ENCODE measurements around the gene LAMB2. TPM values are rescaled to one million over a fixed set of nuclear protein-coding genes. Genes with fewer than 3 reads are reported as not detected.
A peak's percentile ranks its signal among the peaks of the same experiment; 100 is the strongest.

Gene LAMB2
- total RNA-seq, 4 donors from 2014 or later = 312 to 485 (median 356) TPM

- intact Hi-C loops (cut with DNase I; ENCODE audit: low total_unique reads) = no loop called here
- peak; percentile 95 to 99 for DNase-seq (ENCODE audit: low spot score in 2 of 2)
- WGBS, 2 donors = 2% methylated on average over 37 to 50 of the region's 50 CpGs
- H3K4me3 ChIP-seq (ENCODE audit: low read depth, poor library complexity, severe bottlenecking) = peak within 1 kb of the TSS; percentile 84
- TF ChIP-seq CTCF (IDR thresholded peaks at IDR 0.05) (no peak), POLR2A (IDR thresholded peaks at IDR 0.05) (no peak)
Measured at GRCh38 chr3:49104427-49105291, 28.2 kb downstream of the LAMB2 start, which contains the start of gene QARS1. TSS of gene QARS1 (minus strand) at chr3:49104757. CDS start at chr3:49104733, 24 bp downstream.

- WGBS, 2 donors = 0 to 3% methylated on average over 8 of the region's 8 CpGs
- TF ChIP-seq CTCF (IDR thresholded peaks at IDR 0.05) (no peak), POLR2A (IDR thresholded peaks at IDR 0.05) (no peak)
- no peak for DNase-seq (ENCODE audit: low spot score in 2 of 2)
- intact Hi-C loops (cut with DNase I; ENCODE audit: low total_unique reads) = no loop called here
- H3K4me3 ChIP-seq (ENCODE audit: low read depth, poor library complexity, severe bottlenecking) = peak overlapping the region; percentile 84
Measured at GRCh38 chr3:49104052-49104426, 28.8 kb downstream of the LAMB2 start.

- no peak overlapping the region for H3K4me3 ChIP-seq (ENCODE audit: low read depth, poor library complexity, severe bottlenecking)
- TF ChIP-seq CTCF (IDR thresholded peaks at IDR 0.05) = no peak
- TF ChIP-seq POLR2A (IDR thresholded peaks at IDR 0.05) = no peak
- intact Hi-C loops (cut with DNase I; ENCODE audit: low total_unique reads) = no loop called here
- 91 to 94% methylated on average over 11 of the region's 11 CpGs for WGBS, 2 donors
- no peak for DNase-seq (ENCODE audit: low spot score in 2 of 2)
Measured at GRCh38 chr3:49100046-49100615, 32.7 kb downstream of the LAMB2 start.

- 83 to 87% methylated on average over 13 of the region's 13 CpGs for WGBS, 2 donors
- no peak for DNase-seq (ENCODE audit: low spot score in 2 of 2)
- no peak for TF ChIP-seq CTCF (IDR thresholded peaks at IDR 0.05)
- TF ChIP-seq POLR2A (IDR thresholded peaks at IDR 0.05) = no peak
- no peak overlapping the region for H3K4me3 ChIP-seq (ENCODE audit: low read depth, poor library complexity, severe bottlenecking)
- intact Hi-C loops (cut with DNase I; ENCODE audit: low total_unique reads) = no loop called here
Measured at GRCh38 chr3:49098910-49099630, 33.8 kb downstream of the LAMB2 start.

GRCh38 chr3:49098429-49098828, 34.4 kb downstream of the LAMB2 start:
- DNase-seq (ENCODE audit: low spot score in 2 of 2) = no peak
- WGBS, 2 donors = 54 to 57% methylated on average over 5 of the region's 5 CpGs
- TF ChIP-seq CTCF (IDR thresholded peaks at IDR 0.05) (no peak), POLR2A (IDR thresholded peaks at IDR 0.05) (no peak)
- H3K4me3 ChIP-seq (ENCODE audit: low read depth, poor library complexity, severe bottlenecking) = no peak overlapping the region
- intact Hi-C loops (cut with DNase I; ENCODE audit: low total_unique reads) = no loop called here

Data from lower leg skin (tissue), 4 donors.